Fibroblast of skin of abdomen (primary cell): Measurements from ENCODE around the gene CCDC92.

Experiments
- DNase-seq: peaks from one replicate; pipeline ENCODE4 v3.0.0-alpha.2; 2013

Gene CCDC92

DNA sequence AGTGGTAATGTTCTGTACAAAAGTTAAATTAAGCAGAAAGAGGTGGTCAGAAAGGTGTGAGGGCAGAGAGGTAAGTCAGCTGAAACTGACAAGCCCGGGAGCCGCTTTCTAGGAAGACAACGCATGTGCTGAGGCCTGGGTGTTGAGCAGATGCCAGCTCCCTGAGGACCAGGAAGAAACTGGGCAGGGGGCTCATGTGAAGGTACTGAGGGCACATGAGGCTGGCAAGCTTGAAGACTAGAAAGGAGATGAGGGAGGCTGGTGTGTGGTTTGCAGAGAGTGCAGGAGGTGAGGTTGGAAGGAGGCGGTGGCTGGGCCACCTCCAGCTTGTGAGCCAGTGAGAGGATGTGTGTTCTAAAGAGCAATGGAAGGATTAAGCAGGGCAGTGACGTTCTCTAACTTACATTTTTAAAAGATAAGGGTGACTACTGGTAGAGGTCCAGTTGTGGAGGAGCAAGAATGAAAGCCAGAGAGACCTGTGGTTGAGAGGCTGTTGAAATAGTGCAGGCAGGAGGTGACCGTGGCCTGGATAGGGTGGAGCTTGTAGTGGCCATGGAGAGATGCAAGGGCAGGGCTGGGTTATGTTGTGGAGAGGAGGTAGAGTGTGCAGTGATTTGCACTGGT lies 29.5 kb upstream of the CCDC92 start:
- DNase-seq, result no peak

DNA sequence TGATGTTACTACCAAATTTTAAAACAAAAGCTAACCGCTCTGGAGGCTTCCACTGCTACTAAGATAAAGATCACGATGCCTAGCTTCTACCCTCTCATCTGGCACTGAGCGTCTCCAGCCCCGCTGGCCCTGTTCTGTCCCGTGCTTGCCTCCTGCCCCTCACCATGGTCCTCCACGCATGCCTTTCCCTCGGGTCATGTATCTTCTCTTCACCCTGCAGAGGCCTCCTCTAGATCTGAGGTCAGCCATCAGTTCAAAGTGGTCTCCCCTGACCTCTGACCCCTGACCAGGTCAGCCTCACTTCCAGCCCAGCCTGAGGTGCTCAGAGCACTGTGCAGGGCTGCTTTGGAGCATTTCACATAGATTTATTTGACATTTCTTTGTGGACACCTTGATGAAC lies 28.7 kb upstream of the CCDC92 start:
- no peak for DNase-seq

DNA sequence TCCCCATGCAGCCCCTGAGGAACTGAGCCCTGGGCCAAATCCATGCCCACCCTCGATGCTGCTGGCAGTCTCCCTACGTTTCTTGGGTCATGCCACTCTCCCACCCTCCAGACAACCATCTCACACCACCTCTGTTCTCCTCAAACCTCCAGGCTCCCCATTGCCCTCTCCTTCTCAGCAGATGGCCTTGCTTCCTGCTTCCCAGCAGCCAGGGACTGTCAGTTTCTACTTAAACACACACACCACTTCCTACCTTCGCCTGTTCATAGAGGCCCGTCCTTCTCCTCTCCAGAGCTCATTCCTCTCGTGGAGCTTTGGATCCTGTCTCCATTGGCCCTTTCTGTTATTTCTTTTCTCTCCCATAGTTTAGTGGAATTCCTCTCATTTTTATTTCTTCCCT lies 27.5 kb upstream of the CCDC92 start:
- no peak for DNase-seq

DNA sequence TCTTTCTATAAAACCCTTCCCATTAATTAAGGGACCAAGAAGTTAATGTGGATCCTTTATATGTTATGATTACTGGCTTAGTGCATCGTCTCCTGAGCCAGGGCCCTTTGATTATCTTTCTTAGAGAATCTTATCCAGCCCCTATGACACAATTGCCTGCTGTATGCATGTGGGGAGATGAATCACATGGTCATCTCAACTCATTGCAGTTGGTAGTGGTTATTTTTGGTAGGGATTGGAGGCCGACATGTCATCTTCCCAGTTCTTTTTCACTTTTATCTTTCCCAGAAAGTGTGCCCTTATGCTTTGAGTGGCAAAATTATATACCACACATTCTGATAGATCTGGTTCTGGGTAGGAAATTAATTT lies 26.3 kb upstream of the CCDC92 start:
- no peak for DNase-seq

DNA sequence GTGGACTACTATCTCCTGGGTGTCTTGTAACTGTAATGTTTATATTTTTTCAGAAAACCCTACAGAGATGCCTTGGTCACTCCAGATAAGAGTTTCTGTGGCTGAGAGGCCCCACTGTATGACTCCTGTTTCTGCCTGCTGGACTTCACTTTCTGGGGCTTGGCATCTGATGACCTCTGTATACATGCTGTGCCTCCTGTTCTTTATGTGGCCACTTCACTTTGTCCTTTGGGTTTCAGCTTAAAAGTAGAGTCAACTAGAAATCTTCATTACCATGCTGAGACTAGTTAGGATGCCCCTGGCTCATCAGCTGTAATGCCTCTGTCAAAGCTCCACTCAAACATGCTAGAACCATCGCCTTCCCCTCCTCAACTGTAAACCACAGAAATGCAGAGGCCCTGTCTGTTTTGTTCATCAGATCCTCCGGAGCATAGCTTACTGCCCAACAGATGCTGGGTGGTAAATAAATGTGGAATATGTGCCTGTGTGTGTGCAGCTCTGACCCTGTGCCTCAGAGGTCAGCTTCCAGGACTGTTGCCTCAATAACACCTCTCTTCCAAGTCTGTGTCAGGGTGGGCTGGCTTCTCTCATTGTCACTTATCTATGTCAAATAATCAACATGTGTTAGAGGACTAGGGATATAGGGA lies 25.8 kb upstream of the CCDC92 start:
- peak; percentile 44 for DNase-seq

DNA sequence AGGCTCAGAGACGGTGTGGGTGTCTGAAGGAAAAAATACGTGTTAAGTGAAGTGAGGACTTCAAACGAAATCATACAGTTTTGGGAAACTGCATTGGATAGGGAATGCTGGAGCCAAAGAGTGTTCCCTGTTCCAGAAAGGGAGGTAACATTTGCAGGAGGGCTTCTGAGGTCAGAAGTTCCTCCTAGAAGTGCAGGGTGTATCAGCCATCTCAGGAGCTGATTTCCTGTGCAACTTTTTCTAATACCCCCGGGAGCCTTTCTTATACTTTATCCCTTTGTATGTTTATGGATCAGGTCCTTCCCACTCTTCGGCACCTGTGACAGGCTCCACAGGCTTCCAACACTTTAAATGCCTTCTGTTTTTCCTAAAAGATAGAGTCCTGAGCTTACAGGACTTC lies 25.3 kb upstream of the CCDC92 start:
- DNase-seq, result no peak

DNA sequence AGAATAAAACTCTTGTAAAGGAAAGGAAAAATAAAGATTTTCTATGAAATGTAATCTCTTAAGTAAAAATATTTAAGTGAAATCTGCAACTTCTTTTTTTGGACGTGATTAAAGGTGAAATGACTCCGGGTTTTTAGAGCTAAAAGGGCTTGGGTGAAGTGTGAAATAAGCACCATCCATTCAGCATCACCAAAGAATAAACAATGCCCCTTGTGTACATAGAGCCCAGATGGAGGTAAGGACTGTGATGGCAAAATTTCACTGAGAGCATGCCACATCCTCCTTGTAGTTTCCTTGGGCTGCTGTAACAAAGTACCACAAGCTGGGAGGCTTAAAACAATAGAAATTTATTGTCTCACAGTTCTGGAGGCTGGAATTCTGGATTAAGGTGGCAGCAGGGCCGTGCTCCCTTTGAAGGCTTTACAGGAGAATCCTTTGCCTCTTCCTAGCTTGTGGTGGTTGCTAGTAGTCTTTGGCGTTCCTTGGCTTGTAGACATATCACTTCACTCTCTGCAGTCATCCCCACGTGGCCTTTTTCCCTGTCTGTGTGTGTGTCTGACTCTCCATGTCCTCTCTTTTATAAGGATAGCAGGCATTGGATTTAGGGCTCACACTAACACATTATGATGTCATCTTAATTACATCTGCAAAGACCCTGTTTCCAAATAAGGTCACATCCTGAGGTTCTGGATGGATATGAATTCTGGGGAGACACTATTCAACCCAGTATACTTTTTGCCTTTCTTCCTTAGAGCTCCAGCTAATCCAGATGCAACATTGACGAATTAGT lies 24.6 kb upstream of the CCDC92 start:
- DNase-seq, result no peak

DNA sequence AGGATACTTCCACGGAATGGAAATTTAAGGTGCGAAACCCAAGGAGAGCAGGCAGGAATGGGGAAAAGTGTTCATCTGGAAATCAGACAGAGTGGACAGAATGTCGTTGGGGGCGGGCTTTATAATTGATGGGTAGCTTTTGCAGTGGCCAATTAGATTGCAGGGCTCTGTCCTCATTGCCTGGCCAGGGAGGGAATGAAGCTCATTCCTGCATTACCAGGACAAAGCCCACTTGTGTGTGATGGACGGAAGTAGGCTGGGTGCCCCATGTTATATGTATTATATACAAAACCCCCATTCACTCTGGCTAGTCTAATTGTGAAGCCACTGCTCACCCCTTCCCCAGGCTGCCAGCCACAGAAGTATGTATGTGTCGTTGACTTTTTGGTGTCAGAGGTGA lies 23.9 kb upstream of the CCDC92 start:
- no peak for DNase-seq

DNA sequence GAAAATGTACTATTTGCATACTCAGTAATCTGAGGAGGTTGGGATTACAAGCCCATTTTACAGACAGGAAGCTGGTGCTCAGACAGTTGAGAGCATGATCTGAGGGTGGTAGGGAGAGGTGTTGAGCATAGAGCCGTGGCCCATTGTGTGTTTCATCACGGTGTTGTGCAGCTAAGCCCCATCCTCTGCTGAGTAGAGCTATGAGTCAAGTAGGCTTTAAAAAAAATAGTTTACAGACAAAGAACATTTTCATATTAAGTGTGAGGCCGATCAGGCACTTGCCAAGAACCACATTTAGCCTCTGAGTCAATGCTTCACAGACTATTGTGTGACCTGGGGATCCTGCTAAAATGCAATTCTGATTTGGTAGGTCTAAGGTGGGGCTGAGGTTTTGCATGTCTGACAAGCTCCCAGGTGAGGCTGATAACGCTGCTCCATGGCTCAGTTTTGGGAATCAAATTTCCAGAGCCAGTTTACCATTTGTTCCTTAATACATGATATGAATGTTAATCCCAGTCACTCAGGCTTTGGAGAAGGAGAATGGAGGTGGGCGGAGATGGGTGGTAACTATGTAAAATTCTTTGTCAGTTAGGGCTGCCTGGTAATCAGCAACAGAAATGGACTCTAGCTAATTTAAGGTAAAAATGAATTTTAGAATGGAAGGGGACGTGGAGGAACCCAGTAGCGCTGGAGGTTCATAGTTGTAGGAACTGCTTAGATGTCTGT lies 22.6 kb upstream of the CCDC92 start:
- peak; percentile 68 for DNase-seq

DNA sequence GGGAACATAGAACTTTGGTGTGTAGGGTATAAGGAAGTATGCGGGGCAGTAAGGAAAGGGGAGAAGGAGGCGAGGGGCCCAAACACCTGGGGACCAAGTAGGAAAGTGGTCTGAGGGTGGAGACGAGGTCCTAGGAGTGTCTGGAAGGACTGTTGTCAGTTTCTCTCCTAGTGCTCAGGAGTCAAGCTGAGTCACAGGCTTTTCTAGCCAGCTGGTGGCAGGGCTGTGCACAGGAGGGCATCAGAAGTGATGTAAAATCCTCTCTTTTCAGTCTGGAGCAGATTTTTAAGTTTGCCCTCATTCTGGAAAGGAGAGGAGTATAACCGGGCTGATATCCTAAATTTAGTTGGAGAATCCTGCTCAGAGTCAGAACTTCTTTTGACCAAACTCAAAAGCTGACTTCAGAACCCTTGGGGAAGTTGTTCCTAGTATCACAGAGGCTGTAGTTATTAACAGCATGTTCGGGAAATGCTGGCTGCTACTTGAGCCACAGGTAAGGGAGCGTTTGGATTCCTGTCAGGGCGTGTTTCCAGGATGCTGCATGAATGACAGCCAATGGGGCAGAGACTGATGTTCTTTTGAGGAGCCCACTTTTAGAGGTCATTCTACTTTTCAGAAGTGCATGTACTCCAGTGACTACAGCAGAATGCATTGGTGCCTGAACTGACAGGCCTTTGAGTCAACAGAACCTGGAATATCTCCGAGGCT lies 19.6 kb upstream of the CCDC92 start:
- no peak for DNase-seq

DNA sequence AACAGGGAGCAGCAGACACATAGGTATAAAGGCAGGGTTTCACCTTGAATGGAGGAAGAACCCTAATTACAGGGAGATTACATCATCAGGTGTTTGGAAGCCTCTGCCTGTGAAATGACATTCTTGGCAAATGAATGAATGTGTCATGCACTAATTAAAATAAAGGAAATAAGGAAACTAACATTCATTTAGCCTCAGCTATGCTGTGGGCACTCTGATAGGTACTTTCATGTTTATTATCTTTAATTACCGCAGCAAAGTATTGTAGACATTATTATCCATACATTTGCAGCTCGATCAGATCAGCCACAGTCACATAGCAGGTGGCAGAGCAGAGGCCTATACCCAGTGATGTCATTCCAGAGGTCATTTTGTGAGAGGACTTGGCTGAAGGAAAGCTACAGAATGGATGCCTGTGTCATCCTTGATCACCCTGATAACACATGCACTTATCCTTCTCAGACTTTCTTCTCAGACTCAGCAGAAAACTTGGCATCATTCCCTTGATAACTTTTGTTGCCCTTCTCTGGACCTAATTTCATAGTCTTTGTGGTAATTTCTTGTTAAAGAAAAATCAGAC lies 18.8 kb upstream of the CCDC92 start:
- no peak for DNase-seq

DNA sequence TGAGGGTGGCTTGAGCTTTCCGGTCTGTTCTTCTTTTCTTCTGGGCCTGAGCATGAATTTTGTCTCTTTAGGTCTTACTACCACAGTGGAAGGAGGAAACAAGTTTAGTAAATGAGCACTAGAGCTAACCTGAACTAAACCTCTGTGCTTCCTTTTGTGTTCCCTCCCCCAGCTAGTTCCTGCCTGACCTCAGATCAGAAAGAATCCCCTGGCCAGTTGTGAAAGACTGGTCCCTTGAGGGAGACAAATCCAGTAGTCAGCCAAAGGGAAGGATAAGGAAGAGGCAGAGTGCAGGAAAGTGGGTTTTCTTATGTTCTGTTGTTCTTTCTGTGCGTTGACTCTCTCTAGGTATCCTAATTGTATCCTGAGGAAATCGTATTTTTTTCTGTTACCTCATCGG lies 17.9 kb upstream of the CCDC92 start:
- peak; percentile 63 for DNase-seq

DNA sequence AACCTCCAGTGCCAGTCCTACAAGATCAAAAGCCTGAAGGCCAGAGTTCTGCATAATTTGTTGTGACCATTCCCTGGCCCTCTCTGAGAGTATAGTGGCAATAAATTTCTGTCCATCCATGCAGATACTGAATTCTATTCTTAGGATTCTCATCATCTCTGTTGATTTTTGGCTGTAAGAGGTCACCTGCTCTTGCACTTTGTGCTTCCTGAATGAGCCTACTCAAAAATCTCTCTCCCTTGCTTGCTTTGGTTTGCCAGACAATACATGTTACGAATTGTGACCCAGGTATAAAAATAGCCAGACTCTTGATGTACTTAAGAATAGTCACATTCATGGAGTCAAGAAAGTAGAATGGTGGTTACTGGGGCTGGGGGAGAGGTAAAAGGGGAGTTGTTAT lies 17.1 kb upstream of the CCDC92 start:
- no peak for DNase-seq

DNA sequence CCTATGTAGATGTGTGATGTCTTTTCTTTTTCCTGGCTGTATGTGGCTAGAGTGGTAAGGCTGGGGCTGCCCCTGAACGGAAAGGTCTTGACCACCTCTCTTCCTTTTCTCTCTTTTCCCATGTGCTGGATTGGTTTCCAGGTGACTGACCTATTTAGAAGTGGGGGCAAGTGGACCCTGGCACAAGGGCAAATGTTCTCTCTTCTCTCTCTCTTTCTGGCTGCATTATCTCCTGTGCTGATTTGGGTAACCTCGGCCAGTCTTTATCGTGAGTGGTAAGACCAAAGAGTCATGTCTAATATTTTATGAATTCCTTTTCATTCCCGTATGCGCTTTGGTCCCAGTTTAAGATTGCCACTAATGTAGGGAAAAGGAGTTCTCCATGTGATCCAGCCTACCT lies 16.5 kb upstream of the CCDC92 start:
- no peak for DNase-seq

DNA sequence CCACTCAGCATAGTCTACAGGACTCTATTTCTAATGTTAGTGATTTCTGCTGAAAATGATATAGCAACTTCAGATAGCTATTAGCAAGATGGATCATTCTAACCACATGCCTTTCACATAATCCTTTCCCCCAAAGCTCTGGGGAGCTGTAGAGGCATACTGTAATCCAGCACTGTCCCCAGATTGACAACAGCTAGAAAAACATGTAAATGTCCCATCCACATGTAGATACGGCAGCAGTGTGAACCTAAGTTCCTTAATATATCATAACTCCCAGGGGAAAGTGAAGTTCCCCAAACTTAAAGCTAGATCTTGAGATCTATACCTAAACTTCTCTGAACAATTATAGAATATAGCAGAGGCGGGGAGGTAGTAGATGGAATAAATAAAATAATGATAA lies 14.4 kb upstream of the CCDC92 start:
- no peak for DNase-seq

DNA sequence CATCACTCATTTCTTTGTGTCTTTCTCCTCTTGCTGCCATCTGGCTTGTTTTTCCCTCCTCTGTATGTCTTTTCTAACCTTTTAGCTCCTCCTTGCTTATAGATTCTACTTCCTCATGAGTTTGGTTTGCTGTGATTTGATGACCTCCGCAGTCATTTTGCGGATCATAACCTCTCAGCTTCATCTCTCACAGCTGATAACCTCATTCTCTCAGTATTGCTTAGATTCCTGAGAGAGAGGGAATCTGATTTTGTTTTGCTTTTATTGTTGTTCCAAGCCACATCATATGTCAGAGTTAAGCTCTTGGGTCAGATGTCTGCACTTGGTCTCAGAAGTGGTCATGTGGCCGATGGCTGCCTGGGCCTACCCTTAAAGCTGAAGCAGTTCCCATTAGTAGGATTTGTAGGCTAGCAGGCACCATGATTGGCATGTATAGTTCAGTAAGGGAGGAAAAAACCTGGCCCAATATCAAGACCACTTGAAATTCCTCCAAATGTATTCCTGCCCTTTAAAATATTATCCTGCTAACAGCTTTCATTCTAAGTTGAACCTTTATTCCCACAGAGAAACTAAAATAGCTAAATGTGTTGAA lies 13.8 kb upstream of the CCDC92 start:
- DNase-seq, result no peak

DNA sequence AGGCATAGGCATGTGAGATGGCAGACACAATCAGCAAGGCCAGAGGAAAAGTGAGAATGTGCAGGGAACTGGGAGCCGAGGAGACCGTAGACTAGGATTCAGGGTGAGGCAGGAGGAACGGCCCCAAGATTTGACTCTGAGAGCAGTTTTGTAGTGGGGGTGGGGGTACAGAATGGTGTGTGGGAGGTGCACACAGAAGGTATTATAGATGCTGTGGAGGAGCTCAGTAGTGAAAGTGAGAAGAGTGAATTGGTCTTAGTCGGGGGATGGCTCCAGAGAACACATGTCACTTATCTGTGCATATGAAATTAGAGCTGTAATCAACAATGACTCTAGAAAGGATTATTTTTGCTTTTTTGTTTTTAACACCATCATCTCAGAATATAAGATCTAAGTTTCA lies 12.3 kb upstream of the CCDC92 start:
- DNase-seq, result no peak

DNA sequence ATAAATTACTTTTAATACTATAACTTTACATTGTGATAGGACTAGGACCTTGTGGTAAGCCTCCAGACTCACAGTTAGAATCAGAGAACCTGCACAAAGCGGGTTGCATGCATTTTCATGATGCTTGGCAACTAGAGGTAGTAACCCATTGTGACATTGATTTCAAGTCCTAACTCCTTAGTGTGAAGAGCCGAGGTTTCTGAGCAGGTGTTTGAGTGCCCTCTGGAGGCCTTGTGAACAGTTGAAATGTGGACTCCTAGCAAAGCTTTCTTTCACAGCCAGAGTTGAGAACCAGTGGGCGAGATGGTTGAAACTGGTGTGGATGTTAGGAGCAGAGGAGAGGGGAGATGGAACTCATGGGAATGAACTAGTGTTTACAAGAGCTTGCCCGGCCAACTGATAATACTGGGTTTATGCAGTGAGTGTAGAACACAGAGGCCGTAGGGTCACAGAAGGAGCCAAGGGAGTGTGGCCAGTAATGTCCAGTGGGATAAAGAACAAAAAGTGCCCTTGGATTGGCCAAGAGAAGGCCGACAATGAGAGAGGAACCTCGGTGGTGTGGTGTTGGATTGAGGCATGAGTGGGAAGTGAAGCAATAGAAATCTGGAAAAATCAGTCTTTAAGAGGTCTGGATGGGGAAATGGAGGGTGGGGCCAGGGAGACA lies 11.3 kb upstream of the CCDC92 start:
- DNase-seq, result peak; percentile 64

DNA sequence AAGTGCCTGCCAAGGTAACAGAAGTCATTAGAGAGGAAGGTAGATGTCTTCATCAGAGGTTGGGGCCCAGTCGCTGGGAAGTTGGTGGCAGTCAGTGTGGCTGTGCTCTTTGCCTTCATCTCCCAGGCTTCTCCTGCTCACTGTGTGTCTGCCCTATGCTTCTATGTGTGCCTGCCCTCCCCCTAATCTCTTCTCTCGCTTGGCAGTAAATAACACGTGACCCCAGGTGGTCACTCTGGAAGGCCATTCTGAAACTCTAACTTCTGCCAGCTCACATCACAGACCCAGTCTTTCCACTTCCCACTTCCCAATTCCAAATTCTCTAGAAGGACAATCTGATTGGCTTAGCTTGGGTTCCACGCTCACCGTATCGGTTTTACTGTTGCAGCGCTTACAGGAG lies 9.6 kb upstream of the CCDC92 start:
- DNase-seq, result no peak

DNA sequence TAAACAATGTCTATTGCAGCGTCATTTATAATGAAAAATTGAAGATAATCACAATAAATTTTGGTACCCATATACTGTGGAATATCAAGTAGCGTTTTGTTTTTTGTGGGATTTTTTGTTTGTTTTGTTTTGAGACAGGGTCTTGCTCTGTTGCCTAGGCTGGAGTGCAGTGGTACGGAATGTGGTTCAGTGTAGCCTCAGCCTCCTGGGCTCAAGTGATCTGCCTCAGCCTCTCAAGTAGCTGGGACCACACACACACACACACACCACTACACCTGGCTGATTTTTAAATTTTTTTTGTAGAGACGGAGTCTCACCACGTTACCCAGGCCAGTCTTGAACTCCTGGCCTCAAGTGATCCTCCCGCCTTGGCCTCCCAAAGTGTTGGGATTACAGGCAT lies 6.9 kb upstream of the CCDC92 start:
- DNase-seq, result no peak

DNA sequence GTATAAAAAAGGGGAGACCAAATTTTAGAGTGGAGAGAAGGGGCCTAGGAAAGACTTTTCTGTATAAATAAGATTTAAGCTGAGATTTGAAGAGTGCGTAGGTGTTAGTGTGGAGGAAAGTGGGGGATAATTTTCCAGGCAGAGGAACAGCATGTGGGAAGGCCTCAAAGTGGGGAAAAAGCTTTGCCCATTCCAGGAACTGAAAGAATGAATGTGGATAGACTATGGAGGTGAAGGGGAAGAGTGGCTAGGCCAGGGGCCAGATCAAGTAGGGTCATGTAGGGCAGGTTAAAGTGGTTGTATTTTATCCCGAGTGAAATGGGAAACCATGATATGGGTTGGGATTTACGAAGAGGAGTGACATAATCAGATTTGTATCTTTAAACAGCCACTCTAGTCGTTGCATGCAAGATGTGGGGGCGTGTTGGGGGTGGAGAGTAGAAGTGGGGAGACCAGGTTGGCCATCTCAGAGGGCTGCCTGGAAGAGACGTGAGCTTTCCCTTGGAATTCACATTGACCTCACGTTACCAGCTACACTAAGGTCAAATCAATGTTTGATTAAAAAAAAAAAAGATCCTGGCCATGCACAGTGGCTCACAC lies 3.7 kb upstream of the CCDC92 start:
- DNase-seq, result no peak
